Gastroesophageal sphincter (tissue), 4 donors: Measurements from ENCODE around the gene CDH4. TPM values are rescaled to one million over a fixed set of nuclear protein-coding genes. Genes with fewer than 3 reads are reported as not detected.

Source experiments
- ATAC-seq: fragments of 150-250 bp; one replicate; pipeline ENCODE4 v1.9.1; 2016; ENCODE audit warnings: mild to moderate bottlenecking, moderate library complexity
- H3K27ac ChIP-seq, 4 donors: fragments of 200-600 bp; sonication (generic) in 3 of 4; 1 replicate in 3 of 4; 2 replicates in 1 of 4; pipeline ENCODE4 v1.5.1; 2016 to 2019
- H3K27me3 ChIP-seq: fragments of 200-600 bp; sonication (generic); one replicate; pipeline ENCODE4 v1.5.1; 2019
- H3K36me3 ChIP-seq, 2 donors: fragments of 200-600 bp; sonication (generic); one replicate each; pipeline ENCODE4 v1.5.1; 2019; ENCODE audit warnings: control low read depth in 1 of 2
- H3K4me1 ChIP-seq, 3 donors: fragments of 200-600 bp; sonication (generic); 1 replicate in 2 of 3; 2 replicates in 1 of 3; pipeline ENCODE4 v1.5.1; 2016 to 2019; ENCODE audit warnings: control low read depth in 2 of 3
- H3K4me3 ChIP-seq, 2 donors: fragments of 200-600 bp; sonication (generic); one replicate each; pipeline ENCODE4 v1.5.1; 2019; ENCODE audit warnings: mild to moderate bottlenecking in 1 of 2, moderate library complexity in 1 of 2
- H3K9me3 ChIP-seq, 3 donors: fragments of 200-600 bp; sonication (generic); one replicate each; pipeline ENCODE4 v1.5.1; 2017 to 2019; ENCODE audit warnings: control low read depth in 2 of 3
- CTCF ChIP-seq, 4 experiments: fragments of 200-600 bp in 2 of 4; fragments of 450-650 bp in 2 of 4; sonication (generic) in 1 of 4; IDR thresholded peaks; one replicate each; pipeline ENCODE4 v1.5.1; 2017 to 2019; ENCODE audit warnings: antibody characterized with exemption in 4 of 4, mild to moderate bottlenecking in 2 of 4, moderate library complexity in 2 of 4
- EP300 ChIP-seq: sonication (generic); formaldehyde crosslinking; IDR thresholded peaks from one replicate; pipeline ENCODE4 v1.6.1; 2017; ENCODE audit warnings: antibody characterized with exemption, mild to moderate bottlenecking
- POLR2A ChIP-seq, 2 donors: fragments of 450-650 bp; IDR thresholded peaks; one replicate each; pipeline ENCODE4 v1.6.1; 2017; ENCODE audit warnings: antibody characterized with exemption in 2 of 2, mild to moderate bottlenecking in 2 of 2, moderate library complexity in 1 of 2
- POLR2AphosphoS5 ChIP-seq: sonication (generic); formaldehyde crosslinking; IDR thresholded peaks from one replicate; pipeline ENCODE4 v1.6.1; 2017; ENCODE audit warnings: antibody characterized with exemption
- WGBS, 2 donors: methylation state at CpG; one replicate each; pipeline ENCODE4 v1.1.5; 2018; ENCODE audit warnings: low coverage in 1 of 2; 5-methylcytosine and 5-hydroxymethylcytosine counted together
- total RNA-seq, 4 donors: library from RNA; depleted of rRNA; stranded (reverse); fragments of >200 nt; gene quantifications; one replicate each; pipeline ENCODE4 v1.1.0, GENCODE V29; 2016

CDH4 gene
- total RNA-seq, 4 donors from 2014 or later: under 0.01 to 1.5 (median 0.42) TPM; not detected in 1

GRCh38 chr20:61929971-61930666 is 678.1 kb downstream of the CDH4 start:
- no peaks in the 10 kb centered on the region for H3K4me1 ChIP-seq
- H3K9me3 ChIP-seq: no peaks in the 10 kb centered on the region
- H3K27ac ChIP-seq: no peak overlapping the region
- TF ChIP-seq POLR2AphosphoS5: no peak
- TF ChIP-seq EP300: no peak
- TF ChIP-seq POLR2A (IDR thresholded peaks at IDR 0.05): no peak
- 81 to 100% methylated on average over 2 to 7 of the region's 12 CpGs for WGBS, 2 donors
- ATAC-seq: no peak
- H3K4me3 ChIP-seq: no peak overlapping the region
- peaks cover 27% of the 10 kb centered on the region for H3K27me3 ChIP-seq
- H3K36me3 ChIP-seq: no peaks in the 10 kb centered on the region

GRCh38 chr20:61930776-61931475 is 678.9 kb downstream of the CDH4 start:
- Histone ChIP-seq H3K27me3 (peaks cover 29% of the 10 kb centered on the region), H3K27ac (no peak overlapping the region), H3K36me3 (no peaks in the 10 kb centered on the region), H3K9me3 (no peaks in the 10 kb centered on the region), H3K4me3 (no peak overlapping the region), H3K4me1 (no peaks in the 10 kb centered on the region)
- 68 to 83% methylated on average over 1 to 4 of the region's 28 CpGs for WGBS, 2 donors
- TF ChIP-seq POLR2A (IDR thresholded peaks at IDR 0.05) (no peak), POLR2AphosphoS5 (no peak), EP300 (no peak), CTCF (IDR thresholded peaks at IDR 0.05) (no peak)
- no peak for ATAC-seq

DNA sequence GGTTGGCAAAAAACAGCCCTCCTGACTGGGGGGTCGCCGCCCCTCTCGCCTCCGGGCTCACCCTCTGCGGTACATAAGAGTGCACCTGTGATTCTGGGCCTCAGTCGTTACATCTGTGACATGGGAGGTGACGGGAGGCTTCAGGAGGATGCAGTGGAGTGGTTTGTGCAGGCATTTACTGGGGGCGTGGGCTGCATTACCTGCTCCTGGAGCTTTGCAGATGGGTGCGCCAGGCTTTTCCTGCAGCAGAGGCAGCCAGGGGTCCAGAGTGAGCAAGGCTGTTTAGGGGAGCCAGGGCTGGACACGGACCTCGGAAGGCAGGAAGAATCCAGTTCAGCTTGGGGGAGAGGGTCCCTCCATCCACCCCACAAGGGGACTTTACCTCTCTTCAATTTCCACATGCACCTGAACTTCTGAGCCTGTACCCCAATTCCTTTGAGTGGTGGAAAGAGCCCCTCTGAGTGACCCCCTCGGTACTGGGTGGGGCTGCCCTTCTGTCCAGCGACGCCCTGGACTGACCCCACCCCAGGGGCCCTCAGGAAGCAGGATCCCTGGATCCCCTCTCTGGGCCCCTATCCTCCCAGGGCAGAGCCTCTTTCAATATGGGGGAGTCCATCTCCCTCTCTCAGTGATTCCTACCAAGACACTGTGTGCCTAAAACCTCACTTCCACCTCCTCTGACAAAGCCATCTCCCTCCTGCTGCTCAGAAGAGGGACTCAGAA is 679.6 kb downstream of the CDH4 start:
- peaks cover 28% of the 10 kb centered on the region for H3K27me3 ChIP-seq
- no peak for ATAC-seq
- H3K4me1 ChIP-seq: no peaks in the 10 kb centered on the region
- no peak overlapping the region for H3K4me3 ChIP-seq
- no peaks in the 10 kb centered on the region for H3K36me3 ChIP-seq
- WGBS, 2 donors: 100% methylated on average over 1 of the region's 14 CpGs; no CpG with 5 or more reads in 1 of the 2 donors
- H3K27ac ChIP-seq: no peak overlapping the region
- no peaks in the 10 kb centered on the region for H3K9me3 ChIP-seq
- TF ChIP-seq EP300 (no peak), POLR2A (IDR thresholded peaks at IDR 0.05) (no peak), POLR2AphosphoS5 (no peak), CTCF (IDR thresholded peaks at IDR 0.05) (no peak)

GRCh38 chr20:61932199-61932592 is 680.1 kb downstream of the CDH4 start:
- Histone ChIP-seq H3K4me1 (no peaks in the 10 kb centered on the region), H3K36me3 (no peaks in the 10 kb centered on the region), H3K27me3 (peaks cover 31% of the 10 kb centered on the region), H3K4me3 (no peak overlapping the region), H3K27ac (no peak overlapping the region), H3K9me3 (no peaks in the 10 kb centered on the region)
- 90% methylated on average over 2 of the region's 9 CpGs; no CpG with 5 or more reads in 1 of the 2 donors for WGBS, 2 donors
- TF ChIP-seq CTCF (IDR thresholded peaks at IDR 0.05) (no peak), POLR2A (IDR thresholded peaks at IDR 0.05) (no peak), EP300 (no peak)
- ATAC-seq: no peak

DNA sequence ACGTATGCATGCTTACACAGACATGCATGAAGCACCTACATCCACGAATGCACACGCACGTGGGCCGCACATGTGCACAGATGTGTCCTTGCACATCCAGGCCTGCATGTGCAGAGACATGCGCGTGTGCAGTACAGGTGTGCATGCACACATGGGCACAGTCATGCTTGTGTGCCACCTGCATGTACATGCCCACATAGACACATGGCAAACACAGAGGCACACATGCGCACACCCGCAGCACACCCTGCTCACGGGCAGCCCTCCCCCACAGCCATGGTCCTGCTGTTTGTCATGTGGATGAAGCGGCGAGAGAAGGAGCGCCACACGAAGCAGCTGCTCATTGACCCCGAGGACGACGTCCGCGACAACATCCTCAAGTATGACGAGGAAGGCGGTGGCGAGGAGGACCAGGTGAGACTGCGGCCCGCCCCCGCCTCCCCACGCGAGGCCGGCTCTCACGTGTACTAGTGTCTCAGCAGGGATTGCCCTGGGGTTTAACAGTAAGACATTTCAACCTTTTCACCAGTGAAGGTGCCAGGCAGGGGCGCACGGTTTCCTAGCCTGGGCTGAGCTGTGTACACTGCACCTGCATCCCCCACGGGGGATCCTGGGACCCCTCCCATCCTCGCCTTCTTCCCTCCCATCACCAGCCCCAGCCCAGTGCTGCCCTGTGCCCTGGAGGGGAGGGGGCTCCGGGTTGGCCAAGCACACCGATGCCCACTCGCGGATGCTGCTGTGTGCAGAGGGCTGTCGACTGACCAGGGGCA is 680.8 kb downstream of the CDH4 start:
- Histone ChIP-seq H3K9me3 (no peaks in the 10 kb centered on the region), H3K27ac (no peak overlapping the region), H3K36me3 (no peaks in the 10 kb centered on the region), H3K27me3 (peaks cover 36% of the 10 kb centered on the region), H3K4me1 (no peaks in the 10 kb centered on the region), H3K4me3 (no peak overlapping the region)
- ATAC-seq: no peak
- WGBS, 2 donors: 90% methylated on average over 4 of the region's 38 CpGs; no CpG with 5 or more reads in 1 of the 2 donors
- TF ChIP-seq POLR2AphosphoS5 (no peak), EP300 (no peak), CTCF (IDR thresholded peaks at IDR 0.05) (no peak), POLR2A (IDR thresholded peaks at IDR 0.05) (no peak)
